Activated T-cell treated with anti-CD3 and anti-CD28 coated beads, Interleukin-2, amount 50 U/mL, for 72 hours (primary cell): Measurements from ENCODE around the gene ERCC1. TPM values are rescaled to one million over a fixed set of nuclear protein-coding genes. Genes with fewer than 3 reads are reported as not detected.
A peak's percentile ranks its signal among the peaks of the same experiment; 100 is the strongest.

Experiments
- ATAC-seq, 2 donors: fragments of 150-1000 bp; cut with Tn5 transposase; replicated peaks in 1 of 2; 2 replicates each; pipeline ENCODE4 v1.10.0; 2021; ENCODE audit warnings: moderate library complexity in 2 of 2, mild to moderate bottlenecking in 1 of 2
- DNase-seq, 2 donors: peaks; one replicate each; pipeline ENCODE4 v3.0.0; 2021 to 2022; ENCODE audit warnings: mixed read lengths in 1 of 2
- H3K27ac Mint-ChIP-seq: one replicate; pipeline ENCODE4 v1.8.0; 2022; ENCODE audit warnings: mild to moderate bottlenecking, moderate library complexity, mixed read lengths
- H3K27me3 Mint-ChIP-seq: one replicate; pipeline ENCODE4 v1.8.0; 2022; ENCODE audit warnings: low read depth, mixed read lengths
- H3K36me3 Mint-ChIP-seq, 2 donors: one replicate each; pipeline ENCODE4 v1.8.0; 2022; ENCODE audit warnings: mixed read lengths in 2 of 2, mild to moderate bottlenecking in 1 of 2; ENCODE audit not compliant: insufficient read depth in 2 of 2
- H3K4me1 Mint-ChIP-seq: one replicate; pipeline ENCODE4 v1.8.0; 2022; ENCODE audit warnings: low read depth, mixed read lengths
- H3K4me3 Mint-ChIP-seq, 2 donors: one replicate each; pipeline ENCODE4 v1.8.0; 2022; ENCODE audit warnings: mild to moderate bottlenecking in 2 of 2, mixed read lengths in 2 of 2, moderate library complexity in 2 of 2
- H3K9me3 Mint-ChIP-seq, 2 donors: one replicate each; pipeline ENCODE4 v1.8.0; 2022; ENCODE audit warnings: mixed read lengths in 2 of 2
- total RNA-seq, 2 donors: library from RNA; stranded (reverse); gene quantifications; one replicate each; pipeline ENCODE4 v1.2.3, GENCODE V29; 2022

The ERCC1 gene
- total RNA-seq, 2 donors from 2014 or later: 71.0 to 73.9 TPM

- peaks cover 1 to 5% of the 10 kb centered on the region in 2 donors for H3K36me3 Mint-ChIP-seq
- H3K27ac Mint-ChIP-seq: peak within 1 kb of the TSS; percentile 95
- peak; percentile 35 to 45 for ATAC-seq
- H3K4me1 Mint-ChIP-seq: peaks cover 54% of the 10 kb centered on the region
- peaks cover 22% of the 10 kb centered on the region for H3K27me3 Mint-ChIP-seq
- H3K4me3 Mint-ChIP-seq: peak within 1 kb of the TSS; percentile 93 to 99
- DNase-seq: peak; percentile 69 to 72
- H3K9me3 Mint-ChIP-seq: no peaks in the 10 kb centered on the region
Observed at GRCh38 chr19:45404557-45405434, 18.9 kb downstream of the ERCC1 start, which contains the start of gene PPP1R13L. Gene PPP1R13L, minus strand, starts transcription at chr19:45405069. Its CDS starts 6,751 bp downstream, at chr19:45398318.

- peaks cover 22% of the 10 kb centered on the region for H3K27me3 Mint-ChIP-seq
- H3K27ac Mint-ChIP-seq: no peak overlapping the region
- peak overlapping the region; percentile 93 to 99 for H3K4me3 Mint-ChIP-seq
- H3K36me3 Mint-ChIP-seq: peaks cover 1 to 4% of the 10 kb centered on the region in 2 donors
- no peaks in the 10 kb centered on the region for H3K9me3 Mint-ChIP-seq
- DNase-seq (peak; percentile 83 to 87), ATAC-seq (peak; percentile 31 to 32)
- H3K4me1 Mint-ChIP-seq: peaks cover 51% of the 10 kb centered on the region
Observed at GRCh38 chr19:45403781-45404556, 19.7 kb downstream of the ERCC1 start.

- H3K36me3 Mint-ChIP-seq: peaks cover 0 to 1% of the 10 kb centered on the region in 2 donors
- no peak overlapping the region for H3K27ac Mint-ChIP-seq
- H3K4me1 Mint-ChIP-seq: peaks cover 54% of the 10 kb centered on the region
- peak overlapping the region in 1 of 2 donors; percentile 93 for H3K4me3 Mint-ChIP-seq
- peaks cover 27% of the 10 kb centered on the region for H3K27me3 Mint-ChIP-seq
- no peak for DNase-seq
- no peak for ATAC-seq
- no peaks in the 10 kb centered on the region for H3K9me3 Mint-ChIP-seq
Observed at GRCh38 chr19:45403272-45403671, 20.4 kb downstream of the ERCC1 start.

GRCh38 chr19:45402298-45403061 is 21.2 kb downstream of the ERCC1 start:
- DNase-seq (peak; percentile 44 to 53), ATAC-seq (no peak)
- Mint-ChIP-seq H3K27ac (no peak overlapping the region), H3K9me3 (no peaks in the 10 kb centered on the region), H3K27me3 (peaks cover 32% of the 10 kb centered on the region), H3K4me3 (no peak overlapping the region), H3K4me1 (peaks cover 46% of the 10 kb centered on the region), H3K36me3 (peaks cover 0 to 1% of the 10 kb centered on the region in 2 donors)

GRCh38 chr19:45401815-45402214 is 21.9 kb downstream of the ERCC1 start:
- no peak overlapping the region for H3K4me3 Mint-ChIP-seq
- peaks cover 0 to 1% of the 10 kb centered on the region in 2 donors for H3K36me3 Mint-ChIP-seq
- H3K27ac Mint-ChIP-seq: no peak overlapping the region
- no peaks in the 10 kb centered on the region for H3K9me3 Mint-ChIP-seq
- H3K4me1 Mint-ChIP-seq: peaks cover 40% of the 10 kb centered on the region
- DNase-seq: no peak
- peaks cover 39% of the 10 kb centered on the region for H3K27me3 Mint-ChIP-seq
- ATAC-seq: no peak

- Mint-ChIP-seq H3K27me3 (peaks cover 46% of the 10 kb centered on the region), H3K4me3 (no peak overlapping the region), H3K36me3 (no peaks in the 10 kb centered on the region), H3K9me3 (no peaks in the 10 kb centered on the region), H3K27ac (no peak overlapping the region), H3K4me1 (peaks cover 33% of the 10 kb centered on the region)
- ATAC-seq (no peak), DNase-seq (no peak)
Observed at GRCh38 chr19:45400192-45400591, 23.5 kb downstream of the ERCC1 start.

GRCh38 chr19:45395821-45396617 is 27.7 kb downstream of the ERCC1 start:
- ATAC-seq (peak in 1 of 2 donors; percentile 23), DNase-seq (no peak)
- Mint-ChIP-seq H3K9me3 (no peaks in the 10 kb centered on the region), H3K4me1 (peaks cover 13% of the 10 kb centered on the region), H3K4me3 (no peak overlapping the region), H3K36me3 (no peaks in the 10 kb centered on the region), H3K27me3 (peaks cover 24% of the 10 kb centered on the region), H3K27ac (no peak overlapping the region)

- H3K27ac Mint-ChIP-seq: no peak overlapping the region
- no peaks in the 10 kb centered on the region for H3K36me3 Mint-ChIP-seq
- no peak overlapping the region for H3K4me3 Mint-ChIP-seq
- H3K9me3 Mint-ChIP-seq: no peaks in the 10 kb centered on the region
- H3K4me1 Mint-ChIP-seq: peaks cover 6% of the 10 kb centered on the region
- peaks cover 18% of the 10 kb centered on the region for H3K27me3 Mint-ChIP-seq
- no peak for DNase-seq
- ATAC-seq: no peak
Observed at GRCh38 chr19:45391871-45392665, 31.6 kb downstream of the ERCC1 start.

- Mint-ChIP-seq H3K9me3 (no peaks in the 10 kb centered on the region), H3K27me3 (peaks cover 21% of the 10 kb centered on the region), H3K36me3 (no peaks in the 10 kb centered on the region), H3K4me3 (no peak overlapping the region), H3K4me1 (peaks cover 6% of the 10 kb centered on the region), H3K27ac (no peak overlapping the region)
- ATAC-seq (no peak), DNase-seq (no peak)
Observed at GRCh38 chr19:45391346-45391745, 32.4 kb downstream of the ERCC1 start.

- ATAC-seq: peak in 1 of 2 donors; percentile 30
- no peak overlapping the region for H3K27ac Mint-ChIP-seq
- H3K4me1 Mint-ChIP-seq: no peaks in the 10 kb centered on the region
- H3K9me3 Mint-ChIP-seq: no peaks in the 10 kb centered on the region
- peaks cover 33% of the 10 kb centered on the region for H3K27me3 Mint-ChIP-seq
- DNase-seq: no peak
- H3K4me3 Mint-ChIP-seq: no peak overlapping the region
- no peaks in the 10 kb centered on the region for H3K36me3 Mint-ChIP-seq
Observed at GRCh38 chr19:45385392-45386221, 38.1 kb downstream of the ERCC1 start.

GRCh38 chr19:45382426-45382825 is 41.3 kb downstream of the ERCC1 start:
- Mint-ChIP-seq H3K4me1 (peaks cover 22% of the 10 kb centered on the region), H3K9me3 (no peaks in the 10 kb centered on the region), H3K27ac (no peak overlapping the region), H3K36me3 (no peaks in the 10 kb centered on the region), H3K27me3 (peaks cover 26% of the 10 kb centered on the region), H3K4me3 (no peak overlapping the region)
- no peak for ATAC-seq
- DNase-seq: no peak
